Testis (tissue), 3 donors: ENCODE data around the gene RGSL1. TPM values are rescaled to one million over a fixed set of nuclear protein-coding genes. Genes with fewer than 3 reads are reported as not detected.

Experiments
- DNase-seq: peaks from one replicate; pipeline ENCODE4 v3.0.0-alpha.2; 2019
- H3K27ac ChIP-seq, 2 donors: fragments of 200-600 bp; sonication (generic); one replicate each; pipeline ENCODE4 v1.5.1; 2019
- H3K27me3 ChIP-seq: fragments of 200-600 bp; sonication (generic); one replicate; pipeline ENCODE4 v1.5.1; 2019
- H3K36me3 ChIP-seq: fragments of 200-600 bp; sonication (generic); one replicate; pipeline ENCODE4 v1.5.1; 2017; ENCODE audit warnings: low read depth; ENCODE audit errors: missing control alignments
- H3K4me1 ChIP-seq: fragments of 200-600 bp; sonication (generic); one replicate; pipeline ENCODE4 v1.5.1; 2019
- H3K4me3 ChIP-seq, 2 donors: fragments of 200-600 bp; sonication (generic); one replicate each; pipeline ENCODE4 v1.5.1; 2017 to 2019
- H3K9me3 ChIP-seq: fragments of 200-600 bp; sonication (generic); one replicate; pipeline ENCODE4 v1.5.1; 2017
- POLR2A ChIP-seq: fragments of 450-650 bp; IDR thresholded peaks from one replicate; pipeline ENCODE4 v1.6.1; 2017; ENCODE audit warnings: antibody characterized with exemption, mild to moderate bottlenecking, moderate library complexity
- WGBS, 2 donors: methylation state at CpG; one replicate each; pipeline ENCODE4 v1.1.5; 2018; 5-methylcytosine and 5-hydroxymethylcytosine counted together
- intact Hi-C: fragments of 100-400 bp; cut with DNase I; formaldehyde crosslinking; loops from one replicate; pipeline ENCODE4 v1.15.1; 2023; ENCODE audit warnings: low total_unique reads
- polyA plus RNA-seq: library from polyadenylated mRNA; stranded (reverse); fragments of 350-450 nt; fragmentation: Illumina TruSeq; extraction: RNeasy Lipid Tissue Mini Kit (QIAGEN cat#74804); gene quantifications from one replicate; pipeline ENCODE4 v1.2.3, GENCODE V29; 2014; ENCODE audit warnings: low read depth, low replicate concordance; ENCODE audit not compliant: insufficient read depth
- total RNA-seq, 2 donors: library from RNA; depleted of rRNA; stranded (reverse); fragments of >200 nt; gene quantifications; one replicate each; pipeline ENCODE4 v1.2.3, GENCODE V29; 2016
- TF ChIP-seq, protein P1 (sequence below), 3 experiments: fragments of 450-650 bp in 2 of 3; fragments of 200-600 bp in 1 of 3; sonication (generic) in 1 of 3; IDR thresholded peaks; one replicate each; pipeline ENCODE4 v1.5.1; 2016 to 2019; ENCODE audit warnings: antibody characterized with exemption in 3 of 3, mild to moderate bottlenecking in 2 of 3, moderate library complexity in 1 of 3

Gene RGSL1
- total and polyA plus RNA-seq, 3 donors from 2014 or later, result 12.6 to 37.1 (median 25.9) TPM

DNA sequence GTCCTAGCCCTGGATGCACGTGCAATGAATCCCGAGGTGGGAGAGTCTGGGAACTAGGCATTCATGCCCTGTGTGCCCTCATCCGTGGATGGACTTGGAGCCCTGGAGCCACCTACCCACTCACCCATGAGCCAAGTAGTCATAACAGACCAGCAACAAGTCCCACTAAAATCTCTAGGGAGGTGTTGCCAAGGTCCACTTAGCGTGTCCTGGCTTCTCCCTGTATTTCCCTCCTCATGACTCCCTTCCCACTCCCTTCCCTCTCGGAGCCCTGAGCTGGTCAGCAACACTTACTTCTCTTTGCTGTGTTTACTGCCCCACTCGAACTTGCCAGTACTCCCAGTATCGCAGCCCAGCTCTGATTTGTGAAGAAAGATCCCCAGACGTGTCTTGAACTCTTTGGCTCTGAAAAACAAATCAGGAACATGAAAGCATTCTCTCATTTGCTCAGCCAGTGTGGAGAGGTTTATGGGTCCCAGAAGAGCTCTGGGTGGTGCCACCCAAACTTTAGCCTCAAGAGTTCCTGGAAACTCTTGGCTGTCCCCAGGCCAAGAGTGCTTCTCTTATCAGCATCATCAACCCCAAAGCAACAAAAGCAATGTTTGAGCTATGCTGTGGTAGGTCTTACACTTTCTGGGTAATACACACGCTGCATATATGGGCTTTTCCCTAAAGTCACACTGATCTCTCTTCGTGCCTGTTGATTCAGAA is 153.1 kb downstream of the RGSL1 start:
- DNase-seq, result no peak
- Histone ChIP-seq H3K9me3 (no peaks in the 10 kb centered on the region), H3K27me3 (no peaks in the 10 kb centered on the region), H3K4me3 (no peak overlapping the region), H3K36me3 (no peaks in the 10 kb centered on the region), H3K27ac (no peak overlapping the region), H3K4me1 (peaks cover 14% of the 10 kb centered on the region)
- TF ChIP-seq, protein P1, sequence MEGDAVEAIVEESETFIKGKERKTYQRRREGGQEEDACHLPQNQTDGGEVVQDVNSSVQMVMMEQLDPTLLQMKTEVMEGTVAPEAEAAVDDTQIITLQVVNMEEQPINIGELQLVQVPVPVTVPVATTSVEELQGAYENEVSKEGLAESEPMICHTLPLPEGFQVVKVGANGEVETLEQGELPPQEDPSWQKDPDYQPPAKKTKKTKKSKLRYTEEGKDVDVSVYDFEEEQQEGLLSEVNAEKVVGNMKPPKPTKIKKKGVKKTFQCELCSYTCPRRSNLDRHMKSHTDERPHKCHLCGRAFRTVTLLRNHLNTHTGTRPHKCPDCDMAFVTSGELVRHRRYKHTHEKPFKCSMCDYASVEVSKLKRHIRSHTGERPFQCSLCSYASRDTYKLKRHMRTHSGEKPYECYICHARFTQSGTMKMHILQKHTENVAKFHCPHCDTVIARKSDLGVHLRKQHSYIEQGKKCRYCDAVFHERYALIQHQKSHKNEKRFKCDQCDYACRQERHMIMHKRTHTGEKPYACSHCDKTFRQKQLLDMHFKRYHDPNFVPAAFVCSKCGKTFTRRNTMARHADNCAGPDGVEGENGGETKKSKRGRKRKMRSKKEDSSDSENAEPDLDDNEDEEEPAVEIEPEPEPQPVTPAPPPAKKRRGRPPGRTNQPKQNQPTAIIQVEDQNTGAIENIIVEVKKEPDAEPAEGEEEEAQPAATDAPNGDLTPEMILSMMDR (IDR thresholded peaks at IDR 0.05), result no peak
- intact Hi-C loops, result no loop called here
- 57 to 70% methylated on average over 10 of the region's 10 CpGs for WGBS, 2 donors

DNA sequence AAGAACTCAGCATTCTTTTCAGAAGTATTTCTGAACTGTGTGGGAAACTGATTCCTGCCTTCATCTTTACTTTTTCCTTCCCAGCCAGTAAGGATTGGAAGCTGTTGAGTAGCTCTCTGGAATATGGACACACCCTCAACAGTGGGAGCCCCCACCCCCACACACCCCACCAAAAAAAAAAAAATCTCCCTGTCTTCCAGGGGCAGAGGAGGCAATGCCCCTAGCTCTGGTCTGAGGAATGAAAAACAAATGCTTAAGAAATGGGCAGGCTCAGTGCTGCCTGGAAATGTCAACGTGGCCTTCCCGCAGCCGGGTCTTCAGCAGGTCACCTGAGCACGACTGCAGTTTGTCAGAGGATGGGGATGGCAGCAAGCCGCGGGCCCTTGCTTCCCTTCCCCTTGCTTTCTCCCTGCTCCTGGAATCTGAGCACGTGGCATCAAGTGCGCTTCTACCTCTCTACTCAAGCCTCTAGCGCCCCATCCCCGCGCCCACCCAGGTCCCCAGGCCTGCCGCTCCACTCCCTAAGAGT is 153.8 kb downstream of the RGSL1 start:
- DNase-seq, result no peak

DNA sequence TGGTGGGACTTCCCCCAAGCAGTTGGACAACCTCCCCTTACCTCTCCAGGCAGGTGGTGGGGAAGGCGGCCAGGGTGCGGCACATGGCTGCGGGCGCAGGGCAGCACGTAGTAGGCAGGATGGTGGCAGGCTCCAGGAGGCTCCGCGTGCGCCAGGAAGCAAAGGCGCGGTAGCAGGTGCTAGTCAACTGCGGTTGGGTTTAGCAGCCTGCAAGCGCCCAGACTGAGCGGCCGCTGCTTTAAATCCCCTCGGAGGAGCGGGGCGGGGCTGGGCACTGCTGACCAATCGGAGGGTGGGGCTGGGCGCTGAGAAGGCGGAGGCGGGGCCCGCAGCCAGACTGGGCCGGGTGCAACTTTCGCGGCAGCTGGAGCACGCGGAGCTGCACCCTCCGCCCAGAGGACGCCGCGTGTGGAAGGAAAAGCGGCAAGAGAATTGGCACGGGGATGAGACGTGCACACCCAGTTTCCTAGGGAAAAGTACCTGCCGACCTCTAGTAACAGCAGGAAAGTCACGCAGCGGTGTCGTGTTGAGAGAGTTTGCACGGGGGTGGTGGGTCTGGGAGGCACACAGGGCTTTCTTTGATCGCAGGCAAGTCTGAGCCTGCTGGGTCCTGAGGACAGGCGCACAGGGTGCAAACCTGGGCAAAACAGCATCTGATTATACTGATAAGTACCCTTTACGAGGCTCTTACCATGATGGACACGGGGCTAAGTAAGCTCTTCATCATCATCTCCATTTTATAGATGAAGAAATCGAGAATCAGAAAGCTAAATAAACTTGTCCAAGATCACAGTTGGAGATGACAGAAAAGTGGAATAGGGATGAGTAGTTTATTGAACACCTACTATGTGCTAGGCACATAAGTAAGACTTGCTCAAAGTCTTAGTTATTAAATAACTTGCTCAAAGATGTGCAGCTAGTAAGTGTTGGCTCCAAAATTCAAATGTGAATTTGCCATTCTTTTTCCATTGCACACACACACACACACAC is 154.5 kb downstream of the RGSL1 start, which contains the start of gene RGS16:
RGS16 (minus strand) TSS at position 215 of the 990 bp plus-strand sequence; CDS start at position 85, 130 bp downstream.
- no peaks in the 10 kb centered on the region for H3K36me3 ChIP-seq
- WGBS, 2 donors, result 7 to 8% methylated on average over 20 to 44 of the region's 44 CpGs
- DNase-seq, result peak; percentile 96
- no peak for TF ChIP-seq POLR2A
- TF ChIP-seq, protein P1 (IDR thresholded peaks at IDR 0.05), result no peak
- H3K27ac ChIP-seq, result no peak within 1 kb of the TSS
- no peaks in the 10 kb centered on the region for H3K27me3 ChIP-seq
- intact Hi-C loops, result no loop called here
- no peaks in the 10 kb centered on the region for H3K9me3 ChIP-seq
- peaks cover 14% of the 10 kb centered on the region for H3K4me1 ChIP-seq
- peak within 1 kb of the TSS; percentile 39 to 43 for H3K4me3 ChIP-seq

More for the DNA sequence above, 153.8 kb downstream of the RGSL1 start:
- no peaks in the 10 kb centered on the region for H3K36me3 ChIP-seq
- H3K27me3 ChIP-seq, result no peaks in the 10 kb centered on the region
- peak overlapping the region; percentile 39 to 43 for H3K4me3 ChIP-seq
- no peak overlapping the region for H3K27ac ChIP-seq
- no peak for TF ChIP-seq POLR2A
- TF ChIP-seq, protein P1 (IDR thresholded peaks at IDR 0.05), result no peak
- intact Hi-C loops, result no loop called here
- peaks cover 14% of the 10 kb centered on the region for H3K4me1 ChIP-seq
- WGBS, 2 donors, result 7 to 8% methylated on average over 10 to 12 of the region's 12 CpGs
- H3K9me3 ChIP-seq, result no peaks in the 10 kb centered on the region

DNA sequence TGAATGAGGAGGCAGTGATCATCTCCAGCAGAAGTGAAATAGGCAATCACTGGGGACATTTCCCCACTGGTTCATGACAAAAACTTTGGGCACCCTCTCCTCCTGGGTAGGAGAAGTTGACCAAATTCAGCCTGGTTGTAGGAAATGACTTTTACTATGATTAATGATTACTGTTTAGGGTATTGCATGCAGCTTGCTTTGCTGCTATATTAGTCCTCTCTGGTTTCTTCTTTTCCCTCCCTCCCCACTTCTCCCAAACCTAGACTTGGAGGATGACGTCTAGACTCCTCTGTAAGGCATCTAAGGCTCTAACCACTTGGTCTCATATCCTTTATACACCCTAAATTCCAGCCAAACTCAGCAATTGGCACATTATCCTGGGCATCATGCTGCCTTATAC is 157.6 kb downstream of the RGSL1 start:
- 87 to 94% methylated on average over 1 of the region's 1 CpG for WGBS, 2 donors

More for the DNA sequence above, 157.6 kb downstream of the RGSL1 start:
- Histone ChIP-seq H3K27me3 (no peaks in the 10 kb centered on the region), H3K36me3 (no peaks in the 10 kb centered on the region), H3K4me1 (peaks cover 9% of the 10 kb centered on the region), H3K27ac (no peak overlapping the region), H3K9me3 (no peaks in the 10 kb centered on the region), H3K4me3 (no peak overlapping the region)
- TF ChIP-seq, protein P1 (IDR thresholded peaks at IDR 0.05), result no peak
- no peak for TF ChIP-seq POLR2A
- no peak for DNase-seq
- intact Hi-C loops, result no loop called here
